HepG2 (cell line): ENCODE data around the gene LAMA5. TPM values are rescaled to one million over a fixed set of nuclear protein-coding genes. Genes with fewer than 3 reads are reported as not detected.

Experiments
- ATAC-seq: fragments of 200-7000 bp; cut with Tn5 transposase; 3 replicates; pipeline ENCODE4 v1.9.1; 2020; ENCODE audit warnings: mild to moderate bottlenecking, moderate library complexity
- BruUV-seq: library from RNA; stranded (reverse); fragments of 400-500 nt; replicated peaks from 2 replicates; lab custom pipeline; 2021; lab: Mats Ljungman, UMichigan
- CTCF ChIA-PET: fragments of 300-600 bp; formaldehyde crosslinking; extraction: SDS; loops from one replicate; lab custom pipeline; 2021; ENCODE audit warnings: low total read pairs, inconsistent platforms, low intra/inter-chr PET ratio; lab: Yijun Ruan, JAX
- POLR2A ChIA-PET: fragments of 350-600 bp; sonication (Branson Sonifier 250); formaldehyde crosslinking; loops from one replicate; lab custom pipeline; 2020; ENCODE audit warnings: antibody characterized with exemption, inconsistent platforms; lab: Yijun Ruan, JAX
- DNase-seq: peaks from one replicate; pipeline ENCODE4 v3.0.0-alpha.2; 2015; ENCODE audit warnings: low spot score
- FAIRE-seq: peaks from 3 replicates; lab custom pipeline; 2011; peaks lifted over from hg19 to GRCh38; lab: Jason Lieb, UNC
- H2AFZ ChIP-seq: one replicate; pipeline ENCODE4 v1.6.1; 2011; ENCODE audit warnings: low read length, inconsistent platforms
- H3K27ac ChIP-seq: fragments of 300-600 bp; 3 replicates; pipeline ENCODE4 v1.8.0; 2011; ENCODE audit warnings: mixed run types, mild to moderate bottlenecking, mixed read lengths, low read length, inconsistent platforms; ENCODE audit not compliant: insufficient read depth; ENCODE audit errors: extremely low read length
- H3K27me3 ChIP-seq, 2 experiments: fragments of 200-600 bp in 1 of 2; 2 replicates in 1 of 2; 3 replicates in 1 of 2; pipeline versions ENCODE4 v1.6.0 to v1.8.0; 2011; ENCODE audit warnings: low read length in 2 of 2, mild to moderate bottlenecking in 2 of 2, moderate library complexity in 2 of 2, inconsistent platforms in 1 of 2; ENCODE audit not compliant: insufficient read depth in 2 of 2, control insufficient read depth in 1 of 2
- H3K36me3 ChIP-seq, 2 experiments: fragments of 200-600 bp in 1 of 2; replicated peaks in 1 of 2; 2 replicates in 1 of 2; 3 replicates in 1 of 2; pipeline versions ENCODE4 v1.5.1 to v1.8.0; 2011; ENCODE audit warnings: low read length in 2 of 2, inconsistent platforms in 1 of 2; ENCODE audit not compliant: insufficient read depth in 2 of 2, control insufficient read depth in 1 of 2
- H3K4me1 ChIP-seq: 2 replicates; pipeline ENCODE4 v1.5.1; 2012; ENCODE audit warnings: low read length, inconsistent platforms; ENCODE audit not compliant: insufficient read depth
- H3K4me2 ChIP-seq: 2 replicates; pipeline ENCODE4 v1.6.0; 2011; ENCODE audit warnings: low read depth, low read length, inconsistent platforms
- H3K4me3 ChIP-seq, 3 experiments: fragments of 200-600 bp in 1 of 3; sonication (generic), shearing (Covaris generic) in 1 of 3; replicated peaks in 1 of 3; 2 replicates each; pipeline ENCODE4 v1.5.1; 2011 to 2016; ENCODE audit warnings: low read length in 3 of 3, inconsistent platforms in 2 of 3, low read depth in 2 of 3, mild to moderate bottlenecking in 2 of 3, control low read depth in 1 of 3, mixed read lengths in 1 of 3; ENCODE audit not compliant: insufficient read depth in 1 of 3
- H3K79me2 ChIP-seq: one replicate; pipeline ENCODE4 v1.6.1; 2011; ENCODE audit warnings: low read length, inconsistent platforms; ENCODE audit not compliant: insufficient read depth
- H3K9ac ChIP-seq: 2 replicates; pipeline ENCODE4 v1.6.0; 2011; ENCODE audit warnings: mild to moderate bottlenecking, low read depth, low read length, inconsistent platforms; ENCODE audit not compliant: insufficient read depth
- H3K9me3 ChIP-seq: 2 replicates; pipeline ENCODE4 v1.5.1; 2012; ENCODE audit warnings: mild to moderate bottlenecking, low read length
- H4K20me1 ChIP-seq: 2 replicates; pipeline ENCODE4 v1.6.0; 2011; ENCODE audit warnings: inconsistent platforms, mild to moderate bottlenecking, low read length, moderate library complexity; ENCODE audit not compliant: insufficient read depth
- AGO2 ChIP-seq: fragments of 200-400 bp; formaldehyde crosslinking; optimal IDR thresholded peaks from 2 replicates; pipeline ENCODE3; 2017; ENCODE audit warnings: mild to moderate bottlenecking, low read depth, low read length, moderate library complexity
- AKAP8 ChIP-seq: sonication (generic); formaldehyde crosslinking; IDR thresholded peaks from 2 replicates; pipeline ENCODE4 v1.5.1; 2020; ENCODE audit warnings: mild to moderate bottlenecking, missing genetic modification reagents
- CBX5 ChIP-seq: sonication (generic); formaldehyde crosslinking; IDR thresholded peaks from 2 replicates; pipeline ENCODE4 v1.4.0; 2020; ENCODE audit warnings: missing genetic modification reagents, borderline replicate concordance
- KDM1A ChIP-seq: IDR thresholded peaks from 2 replicates; pipeline ENCODE4 v1.6.1; 2016; ENCODE audit warnings: missing compliant biosample characterization
- KDM2A ChIP-seq: sonication (generic); formaldehyde crosslinking; IDR thresholded peaks from 2 replicates; pipeline ENCODE4 v1.4.0; 2020; ENCODE audit warnings: low read depth, missing genetic modification reagents, borderline replicate concordance
- MEIS1 ChIP-seq: sonication (generic); formaldehyde crosslinking; IDR thresholded peaks from 2 replicates; pipeline ENCODE4 v1.9.0; 2021; ENCODE audit warnings: mild to moderate bottlenecking, missing genetic modification reagents, moderate library complexity, borderline replicate concordance
- MLX ChIP-seq: IDR thresholded peaks from 2 replicates; pipeline ENCODE4 v1.6.1; 2016
- MNT ChIP-seq: fragments of 450-650 bp; IDR thresholded peaks from 2 replicates; pipeline ENCODE4 v1.6.1; 2016
- PAX8 ChIP-seq: sonication (generic); formaldehyde crosslinking; IDR thresholded peaks from 2 replicates; pipeline ENCODE4 v1.8.0; 2022; ENCODE audit warnings: mild to moderate bottlenecking, missing genetic modification reagents, borderline replicate concordance
- PAXIP1 ChIP-seq: sonication (generic); formaldehyde crosslinking; conservative IDR thresholded peaks from 2 replicates; pipeline ENCODE4 v1.4.0; 2020; ENCODE audit warnings: mild to moderate bottlenecking, missing genetic modification reagents, moderate library complexity
- RBFOX2 ChIP-seq: fragments of 200-400 bp; formaldehyde crosslinking; IDR thresholded peaks from 2 replicates; pipeline ENCODE4 v1.6.1; 2017; ENCODE audit warnings: low read depth, mild to moderate bottlenecking, low read length
- SMARCE1 ChIP-seq: fragments of 450-650 bp; IDR thresholded peaks from 2 replicates; pipeline ENCODE4 v1.6.1; 2017; ENCODE audit warnings: borderline replicate concordance
- SSRP1 ChIP-seq: IDR thresholded peaks from 2 replicates; pipeline ENCODE4 v1.6.1; 2016; ENCODE audit warnings: control low read depth
- STAT5B ChIP-seq: sonication (generic); formaldehyde crosslinking; IDR thresholded peaks from 2 replicates; pipeline ENCODE4 v1.4.0; 2020; ENCODE audit warnings: missing genetic modification reagents
- ZBTB38 ChIP-seq: sonication (generic); formaldehyde crosslinking; IDR thresholded peaks from 2 replicates; pipeline ENCODE4 v1.5.1; 2020; ENCODE audit warnings: mild to moderate bottlenecking, missing genetic modification reagents
- ZNF121 ChIP-seq: sonication (generic); formaldehyde crosslinking; IDR thresholded peaks from 2 replicates; pipeline ENCODE4 v1.5.0; 2020; ENCODE audit warnings: mild to moderate bottlenecking, missing genetic modification reagents
- ZNF251 ChIP-seq: sonication (generic); formaldehyde crosslinking; IDR thresholded peaks from 2 replicates; pipeline ENCODE4 v1.9.0; 2021; ENCODE audit warnings: mild to moderate bottlenecking, missing genetic modification reagents
- ZNF619 ChIP-seq: sonication (generic); formaldehyde crosslinking; IDR thresholded peaks from 2 replicates; pipeline ENCODE4 v1.4.0; 2020; ENCODE audit warnings: mild to moderate bottlenecking, missing genetic modification reagents
- ZNF660 ChIP-seq: sonication (generic); formaldehyde crosslinking; IDR thresholded peaks from 2 replicates; pipeline ENCODE4 v1.5.1; 2020; ENCODE audit warnings: mild to moderate bottlenecking, low read depth, missing genetic modification reagents, borderline replicate concordance
- ZNF768 ChIP-seq: sonication (generic); formaldehyde crosslinking; IDR thresholded peaks from 2 replicates; pipeline ENCODE4 v1.4.0; 2020; ENCODE audit warnings: missing genetic modification reagents
- WGBS: methylation state at CpG from one replicate; pipeline ENCODE4 v1.1.6; 2017; ENCODE audit warnings: low lambda C conversion rate; 5-methylcytosine and 5-hydroxymethylcytosine counted together
- in situ Hi-C: cut with HindIII; loops from 2 replicates; pipeline ENCODE4 v1.10.0; 2017; ENCODE audit warnings: low pct_unique_long_range_greater_than_20kb; ENCODE audit not compliant: extremely low pct_ligation_motif_present
- intact Hi-C: fragments of 100-400 bp; cut with micrococcal nuclease; formaldehyde crosslinking; loops from one replicate; pipeline ENCODE4 v1.10.0; 2022; ENCODE audit not compliant: unreplicated experiment
- polyA plus RNA-seq, 8 experiments: library from polyadenylated mRNA; depleted of rRNA in 3 of 8; stranded (reverse) in 7 of 8; unstranded in 1 of 8; fragments of >200 nt; fragmentation: Illumina TruSeq in 4 of 8; extraction: Trizol in 4 of 8; gene quantifications; 2 replicates each; pipeline versions ENCODE4 v1.2.1 to v1.2.3, GENCODE V29; 2011 to 2016; ENCODE audit warnings: low read depth in 4 of 8, missing spikeins in 1 of 8, mixed read lengths in 1 of 8; ENCODE audit not compliant: insufficient read depth in 1 of 8
- total RNA-seq, 5 experiments: library from RNA; depleted of rRNA; stranded (reverse); fragments of >200 nt; fragmentation: Illumina TruSeq; extraction: Trizol; gene quantifications; 2 replicates each; pipeline ENCODE4 v1.2.3, GENCODE V29; 2016; ENCODE audit warnings: low read depth in 1 of 5

Gene LAMA5
- total and polyA plus RNA-seq, 2 of the 13 experiments (the other 11 are each of a cell fraction or from before 2014, with no cell fraction given), result 21.0 to 44.7 TPM

- peaks cover 11% of the 10 kb centered on the region for H4K20me1 ChIP-seq
- no peaks in the 10 kb centered on the region; a peak in 1 of 5 replicates for H3K27me3 ChIP-seq
- no peak overlapping the region for H2AFZ ChIP-seq
- 89% methylated on average over 11 of the region's 21 CpGs for WGBS
- intact Hi-C loops, result no loop called here
- ChIA-PET CTCF (no interaction called here), POLR2A (interaction anchor here (1.5 kb wide), 1 partner anchor 17 kb away, joined by 4 read pairs; no protein-coding TSS in a partner anchor)
- FAIRE-seq (no peak), ATAC-seq (peak; percentile 3), DNase-seq (no peak)
- H3K4me3 ChIP-seq, result no peak overlapping the region
- no TSS peak for BruUV-seq
- H3K36me3 ChIP-seq, result peaks cover 19 to 42% of the 10 kb centered on the region in 2 experiments
- in situ Hi-C loops, result no loop called here
- no peak overlapping the region for H3K27ac ChIP-seq
- H3K9ac ChIP-seq, result no peak overlapping the region
- H3K79me2 ChIP-seq, result peaks cover 12% of the 10 kb centered on the region
- peaks cover 20% of the 10 kb centered on the region for H3K4me1 ChIP-seq
- no peaks in the 10 kb centered on the region for H3K9me3 ChIP-seq
- no peak overlapping the region for H3K4me2 ChIP-seq
- no peak for TF ChIP-seq CBX5 (CRISPR knock-in tag)
- no peak for TF ChIP-seq ZNF251 (CRISPR knock-in tag)
- TF ChIP-seq SSRP1 (CRISPR knock-in tag), result no peak
- peak; percentile 45 for TF ChIP-seq RBFOX2
- TF ChIP-seq MNT, result no peak
- TF ChIP-seq MLX, result no peak
- TF ChIP-seq STAT5B, result no peak
- TF ChIP-seq PAXIP1 (CRISPR knock-in tag), result no peak
- TF ChIP-seq PAX8 (CRISPR knock-in tag), result no peak
- peak; percentile 41; the same call in 1 of the 2 replicates for TF ChIP-seq AKAP8
- no peak for TF ChIP-seq ZNF619 (CRISPR knock-in tag)
- TF ChIP-seq ZNF121 (CRISPR knock-in tag), result no peak
- no peak; the same call in 1 of the 2 replicates for TF ChIP-seq KDM2A (CRISPR knock-in tag)
- TF ChIP-seq AGO2, result peak; percentile 79
- TF ChIP-seq ZNF768 (CRISPR knock-in tag), result peak; percentile 7; the same call in 1 of the 2 replicates
- TF ChIP-seq SMARCE1, result no peak
- TF ChIP-seq ZBTB38 (CRISPR knock-in tag), result no peak
- TF ChIP-seq ZNF660 (CRISPR knock-in tag), result no peak
- TF ChIP-seq KDM1A (CRISPR knock-in tag), result no peak
- no peak for TF ChIP-seq MEIS1 (CRISPR knock-in tag)
Measured at GRCh38 chr20:62392621-62393334, 25.7 kb upstream of the LAMA5 start.
